ENCODE data around the gene STMN3. TPM values are rescaled to one million over a fixed set of nuclear protein-coding genes. Genes with fewer than 3 reads are reported as not detected.

The STMN3 gene
- total RNA-seq, 1 experiment from 2014 or later: 65.6 TPM

GRCh38 chr20:63641792-63642523 lies 11.3 kb downstream of the STMN3 start (continued):
- TF ChIP-seq ZNF425 (CRISPR knock-in tag; conservative IDR thresholded peaks at IDR 0.05) (no peak), NFYB (CRISPR knock-in tag; conservative IDR thresholded peaks at IDR 0.05; ENCODE audit: low read depth) (0 out of 2 replicates have a peak, but pooled peaks have one; percentile 29), E2F1 (CRISPR knock-in tag; IDR thresholded peaks at IDR 0.05) (no peak), CREM (CRISPR knock-in tag; IDR thresholded peaks at IDR 0.05) (no peak), SP1 (CRISPR knock-in tag; conservative IDR thresholded peaks at IDR 0.05) (peak; percentile 70), ATF3 (CRISPR knock-in tag; conservative IDR thresholded peaks at IDR 0.05) (no peak), ATF1 (CRISPR knock-in tag; IDR thresholded peaks at IDR 0.05) (no peak), CREB1 (CRISPR knock-in tag; IDR thresholded peaks at IDR 0.05) (no peak), ZSCAN18 (CRISPR knock-in tag; IDR thresholded peaks at IDR 0.05) (no peak), IRF1 (CRISPR knock-in tag; IDR thresholded peaks at IDR 0.05) (no peak), HMGA2 (CRISPR knock-in tag; IDR thresholded peaks at IDR 0.05) (no peak), NFATC4 (CRISPR knock-in tag; IDR thresholded peaks at IDR 0.05) (no peak), NR2C2 (CRISPR knock-in tag; IDR thresholded peaks at IDR 0.05) (no peak), ZNF263 (CRISPR knock-in tag; IDR thresholded peaks at IDR 0.05; ENCODE audit: low read depth) (no peak), FOXJ3 (CRISPR knock-in tag; IDR thresholded peaks at IDR 0.05; ENCODE audit: borderline replicate concordance) (no peak), ZNF219 (CRISPR knock-in tag; IDR thresholded peaks at IDR 0.05; ENCODE audit: borderline replicate concordance) (no peak), ZNF416 (CRISPR knock-in tag; IDR thresholded peaks at IDR 0.05) (no peak), TEAD4 (CRISPR knock-in tag; IDR thresholded peaks at IDR 0.05) (no peak), NR1H2 (CRISPR knock-in tag; IDR thresholded peaks at IDR 0.05) (no peak), SMAD3 (CRISPR knock-in tag; IDR thresholded peaks at IDR 0.05; ENCODE audit: borderline replicate concordance) (0 out of 2 replicates have a peak, but pooled peaks have one; percentile 9), CBFB (CRISPR knock-in tag; IDR thresholded peaks at IDR 0.05; ENCODE audit: low read depth) (0 out of 2 replicates have a peak, but pooled peaks have one; percentile 52), ZBTB21 (CRISPR knock-in tag; IDR thresholded peaks at IDR 0.05; ENCODE audit: borderline replicate concordance) (no peak), TEAD1 (CRISPR knock-in tag; IDR thresholded peaks at IDR 0.05) (peak; percentile 67; the same call in 1 of the 2 replicates), ZNF423 (CRISPR knock-in tag; IDR thresholded peaks at IDR 0.05) (no peak), ATF2 (CRISPR knock-in tag; IDR thresholded peaks at IDR 0.05; ENCODE audit: borderline replicate concordance, low read depth) (no peak), FOXP4 (CRISPR knock-in tag; IDR thresholded peaks at IDR 0.05) (peak; percentile 55; the same call in 1 of the 2 replicates), RELA (CRISPR knock-in tag; IDR thresholded peaks at IDR 0.05; ENCODE audit: borderline replicate concordance) (no peak), FOXK1 (CRISPR knock-in tag; IDR thresholded peaks at IDR 0.05) (peak; percentile 81), GABPB1 (CRISPR knock-in tag; IDR thresholded peaks at IDR 0.05) (peak; percentile 69), SMAD4 (CRISPR knock-in tag; IDR thresholded peaks at IDR 0.05) (no peak), ETV6 (CRISPR knock-in tag; IDR thresholded peaks at IDR 0.05) (0 out of 2 replicates have a peak, but pooled peaks have one; percentile 45)

All from WTC11 (cell line).